Stimulated activated CD4-positive, alpha-beta T cell treated with anti-CD3 and anti-CD28 coated beads, Interleukin-12 subunit alpha, Interleukin-12 subunit beta, amount 100 ng/mL, for 4 hours (primary cell): ENCODE data around the gene CNTN5.
"Not testable (repeated sequence)": the region's sequence is repeated elsewhere in the genome, so short reads cannot be mapped to it uniquely, and the experiment has no call there.

Source experiments
- DNase-seq: peaks from one replicate; pipeline ENCODE4 v3.0.0-alpha.2; 2020

The CNTN5 gene

GRCh38 chr11:99812516-99812915 lies 791.8 kb downstream of the CNTN5 start:
- DNase-seq, result no peak

GRCh38 chr11:99814021-99814420 lies 793.3 kb downstream of the CNTN5 start:
- no peak for DNase-seq

GRCh38 chr11:99814738-99815137 lies 794.0 kb downstream of the CNTN5 start:
- no peak for DNase-seq

GRCh38 chr11:99818991-99819390 lies 798.2 kb downstream of the CNTN5 start:
- DNase-seq, result no peak

- DNase-seq, result no peak
Observed at GRCh38 chr11:99822846-99823565, 802.3 kb downstream of the CNTN5 start.

GRCh38 chr11:99836739-99837138 lies 816.0 kb downstream of the CNTN5 start:
- not testable (repeated sequence) for DNase-seq

- no peak for DNase-seq
Observed at GRCh38 chr11:99841885-99842284, 821.1 kb downstream of the CNTN5 start.

GRCh38 chr11:99865951-99866350 lies 845.2 kb downstream of the CNTN5 start:
- no peak for DNase-seq

- DNase-seq, result no peak
Observed at GRCh38 chr11:99881610-99882009, 860.9 kb downstream of the CNTN5 start.

GRCh38 chr11:99884750-99885149 lies 864.0 kb downstream of the CNTN5 start:
- DNase-seq, result no peak

- no peak for DNase-seq
Observed at GRCh38 chr11:99887481-99887880, 866.7 kb downstream of the CNTN5 start.

- no peak for DNase-seq
Observed at GRCh38 chr11:99893811-99894210, 873.1 kb downstream of the CNTN5 start.

GRCh38 chr11:99901175-99901574 lies 880.4 kb downstream of the CNTN5 start:
- no peak for DNase-seq

- no peak for DNase-seq
Observed at GRCh38 chr11:99911116-99911515, 890.4 kb downstream of the CNTN5 start.

GRCh38 chr11:99916078-99916477 lies 895.3 kb downstream of the CNTN5 start:
- DNase-seq, result no peak

- no peak for DNase-seq
Observed at GRCh38 chr11:99918761-99919160, 898.0 kb downstream of the CNTN5 start.

- DNase-seq, result no peak
Observed at GRCh38 chr11:99920956-99921355, 900.2 kb downstream of the CNTN5 start.

- DNase-seq, result no peak
Observed at GRCh38 chr11:99925968-99926367, 905.2 kb downstream of the CNTN5 start.

GRCh38 chr11:99932684-99933083 lies 911.9 kb downstream of the CNTN5 start:
- DNase-seq, result no peak

GRCh38 chr11:99934008-99934407 lies 913.3 kb downstream of the CNTN5 start:
- no peak for DNase-seq

- DNase-seq, result no peak
Observed at GRCh38 chr11:99937330-99937729, 916.6 kb downstream of the CNTN5 start.

GRCh38 chr11:99952816-99953215 lies 932.1 kb downstream of the CNTN5 start:
- no peak for DNase-seq

- no peak for DNase-seq
Observed at GRCh38 chr11:99960536-99960935, 939.8 kb downstream of the CNTN5 start.

GRCh38 chr11:99968336-99968735 lies 947.6 kb downstream of the CNTN5 start:
- DNase-seq, result no peak

- DNase-seq, result no peak
Observed at GRCh38 chr11:99973993-99974392, 953.2 kb downstream of the CNTN5 start.
